Measurements from ENCODE around the gene GALNTL6.

GRCh38 chr4:172055046-172055445 is 241.8 kb downstream of the GALNTL6 start:
- TF ChIP-seq CTCF (IDR thresholded peaks at IDR 0.05; ENCODE audit: insufficient read depth, low read length) (no peak), POLR2AphosphoS5 (IDR thresholded peaks at IDR 0.05; ENCODE audit: low read depth) (no peak), REST (IDR thresholded peaks at IDR 0.05; ENCODE audit: insufficient replicate concordance, low read depth) (no peak)

Data from HL-60 (cell line).